D721Med (cell line): ENCODE measurements around the gene METTL26.

Experiments used
- DNase-seq: peaks from one replicate; pipeline ENCODE4 v3.0.0; 2011; ENCODE audit warnings: low spot score; ENCODE audit not compliant: insufficient read length
- FAIRE-seq: peaks from 2 replicates; lab custom pipeline; 2011; peaks lifted over from hg19 to GRCh38; lab: Jason Lieb, UNC
- CTCF ChIP-seq: IDR thresholded peaks from 2 replicates; pipeline ENCODE4 v1.5.1; 2012; ENCODE audit warnings: mild to moderate bottlenecking, control low read depth; ENCODE audit not compliant: insufficient read depth; ENCODE audit errors: missing control alignments

The METTL26 gene

GRCh38 chr16:619476-620100 is 16.5 kb downstream of the METTL26 start:
- no peak for DNase-seq

GRCh38 chr16:617855-618254 is 18.2 kb downstream of the METTL26 start:
- no peak for DNase-seq
- TF ChIP-seq CTCF: no peak
- no peak for FAIRE-seq

More at GRCh38 chr16:619476-620100, 16.5 kb downstream of the METTL26 start:
- no peak for TF ChIP-seq CTCF
- no peak for FAIRE-seq

DNA sequence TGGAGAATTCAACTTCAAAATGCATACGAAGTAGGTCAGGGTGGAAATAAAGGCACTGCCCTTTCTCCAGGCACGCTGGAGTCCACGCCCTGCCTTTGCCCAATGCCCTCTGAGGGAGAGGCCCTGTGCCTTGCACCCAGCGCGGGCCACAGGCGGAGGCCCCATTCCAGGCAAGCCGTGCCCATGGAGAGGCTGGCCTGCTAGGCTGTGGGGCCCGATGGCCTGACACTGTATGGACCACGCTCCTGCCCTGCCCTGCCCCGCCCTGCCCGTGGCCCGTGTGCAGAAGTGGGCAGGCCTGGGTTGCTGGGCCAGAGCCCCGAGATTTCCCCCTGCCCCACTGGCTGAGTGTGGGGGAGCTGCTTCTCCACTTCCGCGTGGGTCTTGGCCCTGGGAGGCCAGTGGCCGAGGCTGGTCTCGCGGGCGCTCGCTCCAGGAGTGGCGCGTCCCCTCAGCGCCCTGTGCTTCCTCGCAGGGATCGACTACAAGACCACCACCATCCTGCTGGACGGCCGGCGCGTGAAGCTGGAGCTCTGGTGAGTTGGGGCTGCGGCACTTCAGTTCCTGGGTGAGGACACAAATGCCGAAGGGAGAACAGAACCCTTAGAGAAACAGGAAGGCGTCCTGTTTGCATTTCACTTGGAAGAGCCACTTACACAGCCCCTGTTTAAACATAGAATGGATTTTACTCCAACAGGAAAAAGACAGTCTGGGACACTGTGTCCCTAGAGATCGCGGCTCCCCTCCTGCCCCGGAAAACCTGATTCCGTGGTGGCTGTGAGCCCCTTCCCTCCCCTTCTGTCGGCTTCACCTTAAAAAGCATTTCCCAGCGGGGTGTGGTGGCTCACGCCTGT is 19.1 kb downstream of the METTL26 start:
- TF ChIP-seq CTCF: no peak
- FAIRE-seq (no peak), DNase-seq (no peak)

DNA sequence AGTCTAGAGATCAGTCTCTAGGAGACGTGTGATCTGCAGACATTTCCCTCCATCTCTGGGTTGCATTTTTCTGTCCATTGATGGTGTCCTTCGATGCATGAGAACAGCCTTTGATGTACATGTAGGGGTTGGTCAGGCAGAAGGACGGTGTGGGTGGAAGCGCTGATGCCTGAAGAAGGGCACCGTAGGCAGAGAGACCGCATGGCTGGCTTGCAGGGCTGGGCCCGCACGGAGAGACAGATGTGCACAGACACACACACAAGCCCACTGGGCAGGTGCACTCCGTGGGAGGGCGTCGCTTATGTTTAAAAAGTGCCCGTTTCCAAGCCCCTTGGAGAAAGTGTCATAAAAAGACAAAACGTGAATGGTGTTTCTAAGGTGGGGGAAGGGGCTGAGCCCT is 21.0 kb downstream of the METTL26 start:
- no peak for DNase-seq
- TF ChIP-seq CTCF: no peak
- FAIRE-seq: no peak

DNA sequence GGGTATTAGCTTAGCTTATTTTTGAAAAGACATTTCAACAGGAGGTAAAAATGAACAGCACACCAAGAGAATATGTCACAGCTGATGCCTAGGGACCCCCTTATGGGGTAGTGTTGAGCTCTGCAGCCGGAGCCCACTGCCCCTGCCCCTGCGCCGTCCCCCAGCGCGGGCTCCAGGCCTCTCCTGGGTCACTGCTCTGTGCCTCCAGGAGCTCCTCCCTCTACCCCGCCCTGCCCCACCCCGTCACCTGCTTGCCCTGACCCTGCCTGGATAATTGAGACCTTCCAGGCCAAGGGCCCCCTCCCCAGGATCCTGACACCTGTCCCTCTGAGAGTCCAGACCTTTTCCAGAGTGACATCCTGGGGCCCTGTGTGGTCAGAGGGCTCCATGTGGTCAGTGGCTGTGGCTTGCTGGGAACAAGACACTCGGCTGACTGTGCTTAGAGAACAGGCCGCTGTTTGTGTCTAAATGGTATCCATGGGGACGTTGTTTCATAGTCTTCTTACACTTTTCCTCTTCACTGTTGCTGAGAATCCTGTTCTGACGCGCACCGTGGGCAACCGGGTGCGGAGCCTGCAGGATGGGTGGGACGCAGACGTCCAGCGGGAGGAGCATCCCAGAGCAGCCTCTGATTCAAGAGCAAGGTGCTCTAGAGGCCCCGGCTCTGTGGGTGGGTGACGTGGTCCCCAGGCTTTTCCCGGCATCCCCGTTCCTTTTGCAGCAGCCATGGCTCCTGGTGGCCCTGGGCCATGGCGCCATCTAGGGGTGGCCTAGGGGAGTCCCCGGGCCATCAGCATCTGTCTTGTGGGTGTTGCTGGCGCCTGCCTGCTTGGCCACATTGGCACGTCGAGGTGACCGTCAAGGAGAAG is 25.4 kb downstream of the METTL26 start:
- TF ChIP-seq CTCF: peak; percentile 49
- FAIRE-seq (no peak), DNase-seq (peak; percentile 95)

DNA sequence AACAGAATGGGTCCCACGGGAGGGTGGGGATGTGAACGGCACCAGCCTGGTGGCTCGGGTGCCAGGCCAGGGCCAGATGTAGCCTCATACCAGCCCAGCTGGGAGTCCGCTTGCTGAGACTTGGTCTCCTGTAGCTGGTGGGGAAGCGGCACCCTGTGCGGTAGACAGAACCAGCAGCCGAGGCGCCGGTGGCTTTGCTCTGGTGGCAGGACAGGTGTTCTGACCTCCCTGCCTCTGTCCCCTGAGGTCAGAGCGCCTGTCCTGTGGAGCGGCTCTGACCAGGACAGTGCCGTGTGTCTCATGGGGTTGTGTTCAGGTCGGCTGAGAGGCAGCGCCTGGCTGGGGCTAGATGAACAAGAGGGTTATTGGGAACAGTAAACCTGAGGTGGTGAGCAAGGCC is 26.1 kb downstream of the METTL26 start:
- FAIRE-seq (no peak), DNase-seq (no peak)
- no peak for TF ChIP-seq CTCF
